Smooth muscle cell (in vitro differentiated cells): ENCODE measurements around the gene FOXP3. TPM values are rescaled to one million over a fixed set of nuclear protein-coding genes. Genes with fewer than 3 reads are reported as not detected.

Experiments used
- DNase-seq: peaks from one replicate; lab custom pipeline; 2025; ENCODE audit not compliant: unreplicated experiment; lab: John Stamatoyannopoulos, UW
- H2AFZ ChIP-seq: fragments of 200-600 bp; sonication (generic); 2 replicates; pipeline ENCODE4 v1.6.0; 2016; ENCODE audit warnings: antibody characterized with exemption, low read depth, mild to moderate bottlenecking
- H3F3A ChIP-seq: fragments of 200-600 bp; sonication (generic); 2 replicates; pipeline ENCODE4 v1.6.0; 2017; ENCODE audit warnings: antibody characterized with exemption, low read depth
- H3K27ac ChIP-seq: fragments of 200-600 bp; sonication (generic); 2 replicates; pipeline ENCODE4 v1.5.1; 2016; ENCODE audit warnings: low read depth, mild to moderate bottlenecking
- H3K27me3 ChIP-seq: fragments of 200-600 bp; sonication (generic); 2 replicates; pipeline ENCODE4 v1.6.1; 2016; ENCODE audit warnings: low read depth, mild to moderate bottlenecking
- H3K36me3 ChIP-seq: fragments of 200-600 bp; sonication (generic); 2 replicates; pipeline ENCODE4 v1.5.1; 2016; ENCODE audit warnings: low read depth
- H3K4me1 ChIP-seq: fragments of 200-600 bp; sonication (generic); 2 replicates; pipeline ENCODE4 v1.5.1; 2016; ENCODE audit warnings: low read depth
- H3K4me2 ChIP-seq: fragments of 200-600 bp; sonication (generic); 2 replicates; pipeline ENCODE4 v1.6.0; 2016; ENCODE audit warnings: mild to moderate bottlenecking
- H3K4me3 ChIP-seq: fragments of 200-600 bp; sonication (generic); 2 replicates; pipeline ENCODE4 v1.5.1; 2016; ENCODE audit warnings: mild to moderate bottlenecking
- H3K79me2 ChIP-seq: fragments of 200-600 bp; sonication (generic); 2 replicates; pipeline ENCODE4 v1.6.0; 2016; ENCODE audit warnings: low read depth, mild to moderate bottlenecking
- H3K9ac ChIP-seq: fragments of 200-600 bp; sonication (generic); 2 replicates; pipeline ENCODE4 v1.6.0; 2016; ENCODE audit warnings: low read depth
- H3K9me3 ChIP-seq: fragments of 200-600 bp; sonication (generic); replicated peaks from 2 replicates; pipeline ENCODE4 v1.5.1; 2016; ENCODE audit warnings: low read depth
- H4K20me1 ChIP-seq: fragments of 200-600 bp; sonication (generic); 2 replicates; pipeline ENCODE4 v1.6.0; 2016; ENCODE audit warnings: low read depth
- WGBS: methylation state at CpG from one replicate; pipeline ENCODE4 v1.1.7; 2016; ENCODE audit warnings: low lambda C conversion rate; 5-methylcytosine and 5-hydroxymethylcytosine counted together
- polyA plus RNA-seq: library from polyadenylated mRNA; unstranded; fragments of >200 nt; fragmentation: Nextera tagmentation; extraction: Ambion mirVana; gene quantifications from 2 replicates; pipeline ENCODE4 v1.2.1, GENCODE V29; 2016
- total RNA-seq: library from RNA; depleted of rRNA; stranded (reverse); fragments of >200 nt; gene quantifications from 2 replicates; pipeline ENCODE4 v1.2.3, GENCODE V29; 2014
- TF ChIP-seq, protein P1 (sequence below): fragments of 200-600 bp; sonication (generic); IDR thresholded peaks from 2 replicates; pipeline ENCODE4 v1.5.1; 2017; ENCODE audit warnings: borderline replicate concordance, mild to moderate bottlenecking, antibody characterized with exemption; ENCODE audit not compliant: insufficient read depth, poor library complexity, severe bottlenecking

FOXP3 gene
- total and polyA plus RNA-seq, 2 experiments from 2014 or later = not detected

DNA sequence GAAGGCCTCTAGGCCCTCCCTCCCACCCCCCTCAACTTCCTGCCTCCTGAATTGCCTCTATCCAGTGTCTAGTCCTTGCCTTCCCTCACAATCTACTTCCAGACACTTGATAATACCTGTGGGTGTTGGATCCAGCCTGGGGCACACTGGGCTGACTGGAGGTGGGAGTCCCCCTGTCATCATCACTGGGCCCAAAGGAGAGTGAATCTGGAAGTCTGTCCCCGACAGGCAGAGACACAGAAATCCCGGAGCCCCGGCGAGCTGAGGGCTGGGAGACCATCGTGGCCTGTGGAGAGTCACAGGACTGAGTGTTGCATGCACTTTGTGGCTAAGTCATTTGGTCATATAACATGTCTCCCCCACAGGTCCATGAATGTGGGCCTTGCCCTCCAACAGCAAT, 56.1 kb downstream of the FOXP3 start:
- WGBS = 93% methylated on average over 5 of the region's 5 CpGs
- no peaks in the 10 kb centered on the region for H3F3A ChIP-seq
- H2AFZ ChIP-seq = no peak overlapping the region
- no peaks in the 10 kb centered on the region for H3K4me1 ChIP-seq
- no peak overlapping the region for H3K4me3 ChIP-seq
- no peaks in the 10 kb centered on the region for H4K20me1 ChIP-seq
- TF ChIP-seq, protein P1, sequence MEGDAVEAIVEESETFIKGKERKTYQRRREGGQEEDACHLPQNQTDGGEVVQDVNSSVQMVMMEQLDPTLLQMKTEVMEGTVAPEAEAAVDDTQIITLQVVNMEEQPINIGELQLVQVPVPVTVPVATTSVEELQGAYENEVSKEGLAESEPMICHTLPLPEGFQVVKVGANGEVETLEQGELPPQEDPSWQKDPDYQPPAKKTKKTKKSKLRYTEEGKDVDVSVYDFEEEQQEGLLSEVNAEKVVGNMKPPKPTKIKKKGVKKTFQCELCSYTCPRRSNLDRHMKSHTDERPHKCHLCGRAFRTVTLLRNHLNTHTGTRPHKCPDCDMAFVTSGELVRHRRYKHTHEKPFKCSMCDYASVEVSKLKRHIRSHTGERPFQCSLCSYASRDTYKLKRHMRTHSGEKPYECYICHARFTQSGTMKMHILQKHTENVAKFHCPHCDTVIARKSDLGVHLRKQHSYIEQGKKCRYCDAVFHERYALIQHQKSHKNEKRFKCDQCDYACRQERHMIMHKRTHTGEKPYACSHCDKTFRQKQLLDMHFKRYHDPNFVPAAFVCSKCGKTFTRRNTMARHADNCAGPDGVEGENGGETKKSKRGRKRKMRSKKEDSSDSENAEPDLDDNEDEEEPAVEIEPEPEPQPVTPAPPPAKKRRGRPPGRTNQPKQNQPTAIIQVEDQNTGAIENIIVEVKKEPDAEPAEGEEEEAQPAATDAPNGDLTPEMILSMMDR = no peak
- H3K4me2 ChIP-seq = no peak overlapping the region
- H3K36me3 ChIP-seq = no peaks in the 10 kb centered on the region
- H3K9ac ChIP-seq = no peak overlapping the region
- H3K79me2 ChIP-seq = no peaks in the 10 kb centered on the region
- no peaks in the 10 kb centered on the region for H3K27me3 ChIP-seq
- DNase-seq = no peak
- no peaks in the 10 kb centered on the region for H3K9me3 ChIP-seq
- no peak overlapping the region for H3K27ac ChIP-seq

DNA sequence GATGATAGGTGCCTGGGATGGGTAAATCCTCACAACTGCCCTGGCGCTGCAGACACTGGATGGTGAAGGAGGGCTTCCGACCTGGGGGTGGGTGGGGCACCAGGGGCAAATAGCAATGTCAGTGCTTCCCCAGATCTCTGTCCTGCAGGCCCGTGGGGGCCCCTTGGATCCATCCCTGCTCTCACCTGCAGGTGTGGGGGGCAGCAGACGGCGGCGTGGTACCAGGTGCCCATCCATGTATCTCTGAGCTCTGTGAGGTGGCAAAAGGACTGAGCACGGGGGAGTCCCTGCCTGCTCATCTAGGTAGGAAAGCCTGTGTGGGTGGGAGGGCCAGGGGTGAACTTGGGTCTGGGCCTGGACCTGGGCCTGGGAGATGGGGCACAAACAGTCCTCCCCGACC, 58.0 kb downstream of the FOXP3 start:
- Histone ChIP-seq H3K79me2 (no peaks in the 10 kb centered on the region), H2AFZ (no peak overlapping the region), H3K4me1 (no peaks in the 10 kb centered on the region), H3K36me3 (no peaks in the 10 kb centered on the region), H3K27me3 (no peaks in the 10 kb centered on the region), H3K9me3 (no peaks in the 10 kb centered on the region), H3F3A (no peaks in the 10 kb centered on the region), H3K9ac (no peak overlapping the region), H3K4me3 (no peak overlapping the region), H4K20me1 (no peaks in the 10 kb centered on the region), H3K27ac (no peak overlapping the region), H3K4me2 (no peak overlapping the region)
- WGBS = 90% methylated on average over 7 of the region's 8 CpGs
- no peak for DNase-seq
- TF ChIP-seq, protein P1 = no peak

DNA sequence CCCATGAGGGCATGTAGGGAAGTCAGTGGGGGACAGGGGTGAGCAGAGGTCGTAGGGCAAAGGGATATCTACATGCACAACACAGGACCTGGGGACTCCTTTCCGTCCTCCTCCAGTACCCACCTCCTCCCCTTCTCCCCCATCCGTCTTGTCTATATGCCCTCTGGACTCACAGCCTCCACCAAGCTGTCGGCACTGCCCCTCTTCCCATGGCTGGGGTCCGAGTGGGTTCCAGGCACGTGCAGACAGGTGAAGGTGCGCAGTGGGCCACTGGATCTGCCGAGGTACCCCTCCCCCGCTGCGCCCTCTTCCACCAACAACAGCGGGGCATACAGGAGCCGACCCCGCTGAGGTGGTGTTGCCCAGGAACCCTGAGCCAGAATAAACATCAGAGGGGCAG, 59.1 kb downstream of the FOXP3 start:
- no peak for DNase-seq

DNA sequence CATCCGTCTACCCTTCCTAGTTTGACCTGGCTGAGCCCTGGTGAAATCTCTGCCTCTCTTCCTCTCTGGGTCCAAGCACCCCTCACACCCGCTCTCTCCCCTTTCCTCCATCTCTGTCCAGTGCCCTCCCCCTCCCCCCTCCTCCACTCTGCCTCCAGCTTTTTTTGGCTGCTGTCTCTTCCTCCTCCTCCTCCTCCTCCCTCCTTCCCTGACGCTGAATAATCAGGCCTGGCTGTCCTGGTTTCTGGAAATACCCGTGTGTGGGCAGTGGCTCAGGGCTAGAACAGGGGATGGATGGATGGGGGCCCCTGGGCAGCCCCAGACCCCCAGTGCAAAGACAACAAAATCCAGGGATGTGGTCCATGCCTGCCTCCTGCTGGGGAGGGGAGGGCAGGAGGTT, 59.8 kb downstream of the FOXP3 start:
- 31% methylated on average over 3 of the region's 4 CpGs for WGBS
- Histone ChIP-seq H3K9ac (no peak overlapping the region), H3K9me3 (no peaks in the 10 kb centered on the region), H2AFZ (no peak overlapping the region), H3K27ac (no peak overlapping the region), H3K4me1 (no peaks in the 10 kb centered on the region), H3K36me3 (no peaks in the 10 kb centered on the region), H3F3A (no peaks in the 10 kb centered on the region), H3K27me3 (no peaks in the 10 kb centered on the region), H3K4me2 (no peak overlapping the region), H4K20me1 (no peaks in the 10 kb centered on the region), H3K4me3 (no peak overlapping the region), H3K79me2 (no peaks in the 10 kb centered on the region)
- TF ChIP-seq, protein P1 = no peak
- DNase-seq = no peak

More for the DNA sequence above, 59.1 kb downstream of the FOXP3 start:
- TF ChIP-seq, protein P1 = no peak
- Histone ChIP-seq H3K36me3 (no peaks in the 10 kb centered on the region), H4K20me1 (no peaks in the 10 kb centered on the region), H3K79me2 (no peaks in the 10 kb centered on the region), H3K9me3 (no peaks in the 10 kb centered on the region), H2AFZ (no peak overlapping the region), H3K4me3 (no peak overlapping the region), H3K27me3 (no peaks in the 10 kb centered on the region), H3K4me1 (no peaks in the 10 kb centered on the region), H3K27ac (no peak overlapping the region), H3K4me2 (no peak overlapping the region), H3F3A (no peaks in the 10 kb centered on the region), H3K9ac (no peak overlapping the region)
- WGBS = 87% methylated on average over 12 of the region's 13 CpGs
